ENCODE data around the gene ATP6V1A.

ATP6V1A gene

DNA sequence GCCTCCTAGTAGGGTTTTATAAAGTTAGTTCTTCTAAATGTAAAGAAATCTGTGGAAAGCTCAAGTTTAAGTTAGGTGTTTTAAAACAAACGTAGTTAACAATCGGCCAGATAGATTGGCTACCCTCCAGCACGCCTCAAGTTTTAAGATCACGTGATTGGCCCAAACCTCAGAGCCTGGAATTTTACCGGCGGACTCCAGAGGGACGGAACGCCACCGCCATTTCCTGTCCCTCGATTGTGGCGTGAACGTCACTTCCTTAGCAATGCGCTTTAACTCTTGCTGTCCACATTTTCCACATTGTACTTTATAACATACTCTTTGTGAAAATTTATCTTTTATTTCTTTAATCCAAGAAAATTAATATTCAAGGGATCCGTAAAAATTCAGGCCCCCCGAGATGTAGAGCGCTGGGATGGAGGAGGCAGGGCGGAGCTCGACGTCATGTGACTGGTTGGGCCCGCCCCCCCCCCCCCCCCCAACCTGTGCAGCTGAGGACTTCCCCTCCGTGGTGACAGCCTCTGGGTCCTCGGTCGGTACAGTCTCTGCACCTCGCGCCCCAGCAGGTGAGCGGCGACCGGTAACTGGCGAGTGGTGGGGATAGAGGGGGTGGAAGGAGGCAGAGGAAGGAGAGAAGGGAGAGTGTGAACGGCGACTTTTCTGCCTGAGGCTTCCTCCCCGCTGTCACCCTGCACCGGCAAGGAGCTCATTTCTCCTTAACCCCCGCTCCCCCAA lies at the start of gene ATP6V1A:
ATP6V1A (plus strand) TSS at position 488 of the 735 bp plus-strand sequence. CDS start 31,719 bp downstream, outside the sequence.
- peaks cover 49% of the 10 kb centered on the region for H3K4me1 ChIP-seq (ENCODE audit: control insufficient read depth, insufficient read depth, low read length)
- H3K9me3 ChIP-seq (ENCODE audit: control insufficient read depth, low read length) = no peaks in the 10 kb centered on the region
- H3K4me3 ChIP-seq (ENCODE audit: low read length) = peak within 1 kb of the TSS; percentile 92
- H3K36me3 ChIP-seq (ENCODE audit: control insufficient read depth, insufficient read depth, low read length, severe bottlenecking) = no peaks in the 10 kb centered on the region
- peak within 1 kb of the TSS; percentile 94 for H3K9ac ChIP-seq (ENCODE audit: low read length)
- H3K27me3 ChIP-seq (replicated peaks; ENCODE audit: control insufficient read depth, insufficient read depth, low read length) = no peaks in the 10 kb centered on the region
- DNase-seq (ENCODE audit: low read depth) = peak; percentile 99

DNA sequence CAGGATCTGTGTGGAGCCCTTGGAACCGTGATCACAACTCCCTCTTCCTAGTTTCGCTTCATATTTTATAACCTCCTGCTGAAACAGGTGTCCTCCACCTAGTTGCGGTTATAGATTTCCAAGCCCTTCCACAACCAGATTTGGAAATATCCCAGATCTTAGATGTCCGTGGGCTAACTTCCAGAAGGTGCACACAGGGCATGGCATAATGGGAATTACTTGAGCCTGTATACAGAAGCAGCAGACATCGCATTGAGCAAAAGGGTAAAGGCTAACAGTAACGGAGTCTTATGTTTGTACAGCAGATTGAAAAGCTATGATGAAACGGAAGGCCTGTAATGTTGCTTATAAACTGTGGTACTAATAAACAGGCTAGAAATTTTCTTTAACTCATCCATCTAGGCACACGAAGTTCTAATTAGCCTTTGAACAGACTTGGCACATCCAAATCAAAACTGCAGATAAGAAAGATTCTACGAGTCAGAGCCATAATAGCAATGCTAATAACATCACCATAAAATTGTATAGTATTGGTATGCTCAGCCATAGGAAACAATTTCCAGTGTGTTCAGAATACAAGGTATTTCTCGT lies 49.2 kb upstream of the ATP6V1A start:
- Histone ChIP-seq H3K4me1 (ENCODE audit: control insufficient read depth, insufficient read depth, low read length) (peaks cover 25% of the 10 kb centered on the region), H3K4me3 (ENCODE audit: low read length) (peak overlapping the region; percentile 100), H3K27me3 (replicated peaks; ENCODE audit: control insufficient read depth, insufficient read depth, low read length) (no peaks in the 10 kb centered on the region), H3K36me3 (ENCODE audit: control insufficient read depth, insufficient read depth, low read length, severe bottlenecking) (no peaks in the 10 kb centered on the region), H3K9me3 (ENCODE audit: control insufficient read depth, low read length) (no peaks in the 10 kb centered on the region), H3K9ac (ENCODE audit: low read length) (peak overlapping the region; percentile 99)
- DNase-seq (ENCODE audit: low read depth) = peak; percentile 54

DNA sequence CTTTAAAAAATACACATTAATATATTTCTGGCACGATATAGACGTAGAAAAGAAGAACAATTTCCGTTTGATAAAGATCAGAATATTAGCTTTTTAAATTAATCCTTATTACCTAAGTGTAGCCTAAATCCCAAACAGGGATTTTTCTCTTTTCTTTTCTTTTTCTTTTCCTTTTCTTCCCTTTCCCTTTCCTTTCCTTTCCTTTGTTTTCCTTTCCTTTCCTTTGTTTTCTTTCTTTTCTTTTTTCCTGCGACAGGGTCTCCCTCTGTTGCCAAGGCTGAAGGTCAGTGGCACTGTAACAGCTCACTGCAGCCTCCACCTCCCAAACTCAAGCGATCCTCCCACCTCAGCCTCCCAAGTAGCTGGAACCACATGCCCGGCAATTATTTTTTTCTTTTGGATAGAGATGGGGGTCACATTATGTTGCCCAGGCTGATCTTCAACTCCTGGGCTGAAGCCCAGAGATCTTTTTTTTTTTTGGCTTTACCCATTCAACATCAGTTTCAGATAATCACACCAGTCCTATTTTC lies 48.6 kb upstream of the ATP6V1A start:
- DNase-seq (ENCODE audit: low read depth) = no peak
- H3K27me3 ChIP-seq (replicated peaks; ENCODE audit: control insufficient read depth, insufficient read depth, low read length) = no peaks in the 10 kb centered on the region
- peak overlapping the region; percentile 100 for H3K4me3 ChIP-seq (ENCODE audit: low read length)
- H3K36me3 ChIP-seq (ENCODE audit: control insufficient read depth, insufficient read depth, low read length, severe bottlenecking) = no peaks in the 10 kb centered on the region
- H3K4me1 ChIP-seq (ENCODE audit: control insufficient read depth, insufficient read depth, low read length) = peaks cover 25% of the 10 kb centered on the region
- peak overlapping the region; percentile 99 for H3K9ac ChIP-seq (ENCODE audit: low read length)
- H3K9me3 ChIP-seq (ENCODE audit: control insufficient read depth, low read length) = no peaks in the 10 kb centered on the region

DNA sequence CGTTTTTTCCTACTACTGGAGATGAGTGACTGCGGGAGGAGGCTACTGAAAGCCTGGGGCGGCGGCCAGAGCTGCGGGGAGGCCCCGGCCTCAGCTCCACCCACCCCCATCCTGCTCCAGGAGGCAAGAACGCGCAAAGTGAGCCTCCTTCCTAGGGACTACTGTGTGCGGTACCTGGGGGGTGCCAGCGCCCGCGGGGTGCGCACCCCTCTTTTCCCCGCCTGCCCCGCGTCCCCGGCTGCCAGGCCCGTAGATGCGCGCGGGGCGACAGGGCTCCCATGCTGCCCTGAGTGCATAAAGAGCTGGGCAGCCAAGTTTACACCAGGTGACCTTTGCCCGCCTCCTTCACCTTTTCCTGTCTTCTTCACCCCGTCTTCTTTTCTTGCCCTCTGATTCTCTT lies 47.9 kb upstream of the ATP6V1A start:
- no peaks in the 10 kb centered on the region for H3K36me3 ChIP-seq (ENCODE audit: control insufficient read depth, insufficient read depth, low read length, severe bottlenecking)
- H3K4me1 ChIP-seq (ENCODE audit: control insufficient read depth, insufficient read depth, low read length) = peaks cover 25% of the 10 kb centered on the region
- H3K9me3 ChIP-seq (ENCODE audit: control insufficient read depth, low read length) = no peaks in the 10 kb centered on the region
- H3K4me3 ChIP-seq (ENCODE audit: low read length) = peak overlapping the region; percentile 64
- peak overlapping the region; percentile 64 for H3K9ac ChIP-seq (ENCODE audit: low read length)
- no peaks in the 10 kb centered on the region for H3K27me3 ChIP-seq (replicated peaks; ENCODE audit: control insufficient read depth, insufficient read depth, low read length)
- no peak for DNase-seq (ENCODE audit: low read depth)

DNA sequence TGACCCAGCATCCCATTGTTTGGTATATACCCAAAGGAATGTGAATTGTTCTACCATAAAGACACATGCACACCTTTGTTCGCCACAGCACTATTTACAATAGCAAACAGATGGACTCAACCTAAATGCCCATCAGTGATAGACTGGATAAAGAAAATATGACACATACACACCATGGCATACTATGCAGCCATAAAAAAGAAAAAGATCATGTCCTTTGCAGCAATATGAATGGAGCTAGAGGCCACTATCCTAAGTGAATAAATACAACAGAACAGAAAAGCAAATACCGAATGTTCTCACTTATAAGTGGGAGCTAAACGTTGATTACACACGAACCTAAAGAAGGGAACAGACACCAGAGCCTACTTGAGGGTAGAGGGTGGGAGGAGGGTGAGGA lies 39.0 kb upstream of the ATP6V1A start:
- Histone ChIP-seq H3K27me3 (replicated peaks; ENCODE audit: control insufficient read depth, insufficient read depth, low read length) (no peaks in the 10 kb centered on the region), H3K36me3 (ENCODE audit: control insufficient read depth, insufficient read depth, low read length, severe bottlenecking) (no peaks in the 10 kb centered on the region)

DNA sequence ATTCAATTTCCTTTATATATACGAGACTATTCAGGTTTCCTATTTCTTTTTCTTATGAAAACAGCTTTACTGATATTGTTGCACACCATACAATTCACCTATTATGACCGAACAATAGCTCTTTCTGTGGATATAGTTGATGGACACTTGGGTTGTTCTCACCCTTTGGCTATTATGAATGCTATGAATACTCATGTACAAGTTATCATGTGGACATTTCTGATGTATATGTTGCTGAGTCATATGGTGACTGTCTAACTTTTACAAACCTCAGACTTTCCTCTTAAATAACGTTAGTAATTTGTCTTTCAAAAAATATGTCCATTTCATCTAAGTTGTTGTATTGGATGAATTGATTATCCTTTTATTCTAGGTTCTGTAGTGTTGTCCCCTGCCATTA lies 34.7 kb upstream of the ATP6V1A start:
- Histone ChIP-seq H3K4me3 (ENCODE audit: low read length) (no peak overlapping the region), H3K9ac (ENCODE audit: low read length) (no peak overlapping the region), H3K27me3 (replicated peaks; ENCODE audit: control insufficient read depth, insufficient read depth, low read length) (no peaks in the 10 kb centered on the region), H3K9me3 (ENCODE audit: control insufficient read depth, low read length) (no peaks in the 10 kb centered on the region), H3K36me3 (ENCODE audit: control insufficient read depth, insufficient read depth, low read length, severe bottlenecking) (no peaks in the 10 kb centered on the region), H3K4me1 (ENCODE audit: control insufficient read depth, insufficient read depth, low read length) (peaks cover 28% of the 10 kb centered on the region)
- no peak for DNase-seq (ENCODE audit: low read depth)

More for the DNA sequence above, 39.0 kb upstream of the ATP6V1A start:
- DNase-seq (ENCODE audit: low read depth) = no peak
- H3K4me3 ChIP-seq (ENCODE audit: low read length) = no peak overlapping the region
- H3K9ac ChIP-seq (ENCODE audit: low read length) = no peak overlapping the region
- H3K9me3 ChIP-seq (ENCODE audit: control insufficient read depth, low read length) = no peaks in the 10 kb centered on the region
- no peaks in the 10 kb centered on the region for H3K4me1 ChIP-seq (ENCODE audit: control insufficient read depth, insufficient read depth, low read length)

DNA sequence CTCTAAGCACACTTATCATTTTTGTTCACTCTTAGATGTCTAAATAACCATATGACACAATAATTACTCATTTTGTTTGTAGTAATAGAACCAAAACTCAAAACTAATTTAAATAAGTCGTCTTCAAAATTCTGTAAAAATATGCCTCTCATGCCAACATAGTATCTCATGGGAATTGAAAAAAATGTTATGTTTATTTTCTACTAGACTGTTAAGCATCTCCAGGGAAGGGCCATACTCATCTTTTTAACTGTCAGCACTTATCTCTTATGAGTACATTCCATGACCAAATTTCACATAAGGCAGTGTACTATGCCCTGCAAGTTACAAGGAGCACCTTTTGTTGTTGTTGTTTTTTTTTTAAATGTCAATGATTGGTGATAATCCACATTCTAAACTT lies 32.1 kb upstream of the ATP6V1A start:
- no peaks in the 10 kb centered on the region for H3K9me3 ChIP-seq (ENCODE audit: control insufficient read depth, low read length)
- peaks cover 54% of the 10 kb centered on the region for H3K4me1 ChIP-seq (ENCODE audit: control insufficient read depth, insufficient read depth, low read length)
- H3K36me3 ChIP-seq (ENCODE audit: control insufficient read depth, insufficient read depth, low read length, severe bottlenecking) = peaks cover 13% of the 10 kb centered on the region
- H3K9ac ChIP-seq (ENCODE audit: low read length) = peak overlapping the region; percentile 11
- no peak for DNase-seq (ENCODE audit: low read depth)
- H3K4me3 ChIP-seq (ENCODE audit: low read length) = no peak overlapping the region
- no peaks in the 10 kb centered on the region for H3K27me3 ChIP-seq (replicated peaks; ENCODE audit: control insufficient read depth, insufficient read depth, low read length)

DNA sequence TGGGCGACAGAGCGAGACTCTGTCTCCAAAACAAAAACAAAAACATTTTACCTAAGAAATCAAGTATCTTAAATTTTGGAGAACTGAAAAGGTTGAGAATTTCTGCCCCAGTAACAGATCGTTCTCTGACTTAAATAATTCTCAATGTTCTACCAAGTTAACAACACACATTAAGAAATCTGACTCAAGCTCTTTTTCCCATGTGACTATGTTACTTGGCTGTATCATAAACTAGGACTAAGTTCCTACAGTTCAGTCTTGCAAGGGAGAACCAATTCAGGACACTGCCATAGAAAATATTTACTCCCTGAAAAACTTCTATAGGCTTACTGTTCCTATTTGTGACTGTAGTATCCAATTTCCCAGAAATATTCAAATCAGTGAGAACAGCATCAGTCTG lies 29.5 kb upstream of the ATP6V1A start:
- H3K4me3 ChIP-seq (ENCODE audit: low read length) = peak overlapping the region; percentile 43
- DNase-seq (ENCODE audit: low read depth) = no peak

DNA sequence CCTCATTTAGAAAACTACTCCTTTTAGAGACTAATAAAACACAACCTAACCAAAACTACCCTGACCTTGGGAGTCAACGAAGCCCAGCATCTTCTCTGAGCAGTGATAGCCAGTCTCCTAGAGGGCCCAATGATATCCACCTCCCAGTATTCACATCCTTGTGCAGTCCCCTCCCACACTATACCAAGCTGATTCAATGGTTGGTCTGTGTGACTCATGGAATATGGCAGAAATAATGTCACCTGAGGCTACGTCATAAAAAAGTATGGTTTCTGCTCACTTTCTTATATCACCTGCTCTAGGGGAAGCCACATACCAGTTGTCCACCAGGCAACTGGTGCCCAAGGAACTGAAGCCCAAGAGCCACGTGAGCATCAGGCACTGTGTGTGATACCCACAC lies 29.0 kb upstream of the ATP6V1A start:
- peak overlapping the region; percentile 66 for H3K9ac ChIP-seq (ENCODE audit: low read length)
- no peaks in the 10 kb centered on the region for H3K27me3 ChIP-seq (replicated peaks; ENCODE audit: control insufficient read depth, insufficient read depth, low read length)
- peaks cover 42% of the 10 kb centered on the region for H3K36me3 ChIP-seq (ENCODE audit: control insufficient read depth, insufficient read depth, low read length, severe bottlenecking)
- peaks cover 69% of the 10 kb centered on the region for H3K4me1 ChIP-seq (ENCODE audit: control insufficient read depth, insufficient read depth, low read length)
- no peak for DNase-seq (ENCODE audit: low read depth)
- H3K9me3 ChIP-seq (ENCODE audit: control insufficient read depth, low read length) = no peaks in the 10 kb centered on the region
- peak overlapping the region; percentile 43 for H3K4me3 ChIP-seq (ENCODE audit: low read length)

More for the DNA sequence above, 29.5 kb upstream of the ATP6V1A start:
- H3K4me1 ChIP-seq (ENCODE audit: control insufficient read depth, insufficient read depth, low read length) = peaks cover 69% of the 10 kb centered on the region
- H3K36me3 ChIP-seq (ENCODE audit: control insufficient read depth, insufficient read depth, low read length, severe bottlenecking) = peaks cover 37% of the 10 kb centered on the region
- peak overlapping the region; percentile 66 for H3K9ac ChIP-seq (ENCODE audit: low read length)
- no peaks in the 10 kb centered on the region for H3K27me3 ChIP-seq (replicated peaks; ENCODE audit: control insufficient read depth, insufficient read depth, low read length)
- no peaks in the 10 kb centered on the region for H3K9me3 ChIP-seq (ENCODE audit: control insufficient read depth, low read length)

DNA sequence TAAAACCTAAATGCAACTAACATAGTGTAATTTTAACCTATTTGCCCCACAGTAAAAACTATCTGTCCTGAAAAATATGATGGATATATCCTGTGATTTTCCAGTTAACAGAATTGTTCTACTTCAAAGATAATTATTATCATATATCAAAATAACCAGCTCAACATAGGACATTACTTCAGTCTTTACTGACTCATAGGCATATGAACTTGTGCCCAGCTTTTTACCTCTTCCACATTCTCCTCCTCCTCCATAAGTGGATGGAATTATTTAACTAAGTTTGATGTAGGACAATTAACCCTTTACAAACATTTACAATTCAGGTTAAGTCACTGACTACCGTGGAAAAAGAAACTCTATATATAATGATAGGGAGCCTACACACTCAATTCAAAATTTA lies 27.5 kb upstream of the ATP6V1A start:
- Histone ChIP-seq H3K9me3 (ENCODE audit: control insufficient read depth, low read length) (no peaks in the 10 kb centered on the region), H3K9ac (ENCODE audit: low read length) (peak overlapping the region; percentile 32), H3K4me3 (ENCODE audit: low read length) (no peak overlapping the region), H3K36me3 (ENCODE audit: control insufficient read depth, insufficient read depth, low read length, severe bottlenecking) (peaks cover 51% of the 10 kb centered on the region), H3K27me3 (replicated peaks; ENCODE audit: control insufficient read depth, insufficient read depth, low read length) (no peaks in the 10 kb centered on the region), H3K4me1 (ENCODE audit: control insufficient read depth, insufficient read depth, low read length) (peaks cover 69% of the 10 kb centered on the region)
- no peak for DNase-seq (ENCODE audit: low read depth)

DNA sequence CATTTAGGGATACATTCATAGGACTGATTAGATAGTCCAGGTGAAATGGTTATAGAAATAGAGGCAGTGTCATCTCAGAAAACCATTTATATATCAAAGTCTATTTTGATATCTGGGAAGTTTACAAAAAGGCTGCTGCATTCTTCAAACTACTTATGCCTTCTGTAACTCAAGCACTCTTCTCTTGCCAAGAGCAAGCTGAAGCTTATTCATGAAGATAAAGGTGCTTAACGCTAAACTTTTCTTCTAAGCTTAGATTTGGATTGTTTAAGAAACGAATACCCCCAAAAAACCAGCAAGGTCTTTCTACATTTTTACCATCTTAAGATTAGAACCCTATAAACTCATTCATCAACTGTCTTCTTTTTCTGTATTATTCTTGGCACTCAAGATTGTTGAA lies 27.1 kb upstream of the ATP6V1A start:
- Histone ChIP-seq H3K36me3 (ENCODE audit: control insufficient read depth, insufficient read depth, low read length, severe bottlenecking) (peaks cover 51% of the 10 kb centered on the region), H3K9me3 (ENCODE audit: control insufficient read depth, low read length) (no peaks in the 10 kb centered on the region), H3K27me3 (replicated peaks; ENCODE audit: control insufficient read depth, insufficient read depth, low read length) (no peaks in the 10 kb centered on the region), H3K9ac (ENCODE audit: low read length) (no peak overlapping the region), H3K4me3 (ENCODE audit: low read length) (no peak overlapping the region), H3K4me1 (ENCODE audit: control insufficient read depth, insufficient read depth, low read length) (peaks cover 64% of the 10 kb centered on the region)
- DNase-seq (ENCODE audit: low read depth) = no peak

Measured in adipocyte (in vitro differentiated cells).